ENCODE results near the gene MEI4. TPM values are rescaled to one million over a fixed set of nuclear protein-coding genes. Genes with fewer than 3 reads are reported as not detected.

The MEI4 gene
- total RNA-seq, 1 experiment from 2014 or later, result not detected

DNA sequence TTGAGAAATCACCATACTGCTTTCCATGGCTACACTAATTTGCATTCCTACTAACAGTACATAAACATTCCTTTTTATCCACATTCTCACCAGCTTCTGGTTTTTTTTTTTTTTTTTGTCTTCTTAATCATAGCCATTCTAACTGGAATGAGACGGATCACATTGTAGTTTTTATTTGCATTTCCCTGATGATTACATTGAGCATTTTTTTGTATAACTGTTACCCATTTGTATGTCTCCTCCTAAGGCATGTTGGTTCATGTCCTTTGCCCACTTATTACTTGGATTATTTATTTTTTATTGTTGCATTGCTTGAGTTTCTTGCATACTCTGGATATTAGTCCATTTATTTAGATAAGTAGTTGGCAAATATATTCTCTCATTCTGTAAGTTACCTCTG is 258.0 kb downstream of the MEI4 start:
- H3K9me2 ChIP-seq (ENCODE audit: insufficient read depth), result no peaks in the 10 kb centered on the region
- no peak for DNase-seq (ENCODE audit: low read depth, low spot score)
- no peak overlapping the region for H3K27ac ChIP-seq (ENCODE audit: low read depth, low read length)
- H3K36me3 ChIP-seq (ENCODE audit: control insufficient read depth in 1 of 2, insufficient read depth in 2 of 2, low read length in 2 of 2), result no peaks in the 10 kb centered on the region
- no peaks in the 10 kb centered on the region for H3K79me2 ChIP-seq (ENCODE audit: insufficient read depth, low read length)
- no peak overlapping the region for H3K4me2 ChIP-seq (ENCODE audit: low read length)
- no peaks in the 10 kb centered on the region for H3K9me3 ChIP-seq (ENCODE audit: control insufficient read depth in 1 of 2, insufficient read depth in 1 of 2, low read depth in 1 of 2, low read length in 2 of 2)
- ATAC-seq, result no peak
- no peak overlapping the region for H2AFZ ChIP-seq (ENCODE audit: low read depth, low read length, poor library complexity, severe bottlenecking)
- CTCF ChIA-PET, result no interaction called here
- intact Hi-C loops (cut with micrococcal nuclease), result no loop called here
- POLR2A ChIA-PET, result no interaction called here
- TF ChIP-seq ELF1 (IDR thresholded peaks at IDR 0.05; ENCODE audit: borderline replicate concordance, low read depth) (no peak), FOSL1 (IDR thresholded peaks at IDR 0.05; ENCODE audit: low read depth) (no peak), ZFX (IDR thresholded peaks at IDR 0.05) (no peak), SRF (IDR thresholded peaks at IDR 0.05; ENCODE audit: low read depth) (no peak), JUND (IDR thresholded peaks at IDR 0.05) (no peak), SIN3A (IDR thresholded peaks at IDR 0.05; ENCODE audit: low read depth) (no peak), EZH2 (IDR thresholded peaks at IDR 0.05) (no peak), CEBPB (IDR thresholded peaks at IDR 0.05; ENCODE audit: low read depth) (no peak), RAD21 (IDR thresholded peaks at IDR 0.05; ENCODE audit: low read depth) (no peak), SP1 (IDR thresholded peaks at IDR 0.05; ENCODE audit: low read depth) (no peak), YY1 (IDR thresholded peaks at IDR 0.05; ENCODE audit: extremely low read depth, insufficient replicate concordance, low read depth, low read length) (no peak), ZNF274 (IDR thresholded peaks at IDR 0.05; ENCODE audit: low read depth, low read length) (no peak), EZH2phosphoT487 (IDR thresholded peaks at IDR 0.05; ENCODE audit: borderline replicate concordance) (no peak), TCF7L2 (IDR thresholded peaks at IDR 0.05; ENCODE audit: borderline replicate concordance, extremely low read depth, insufficient read depth, insufficient read length) (no peak)
- TF ChIP-seq, protein P1, sequence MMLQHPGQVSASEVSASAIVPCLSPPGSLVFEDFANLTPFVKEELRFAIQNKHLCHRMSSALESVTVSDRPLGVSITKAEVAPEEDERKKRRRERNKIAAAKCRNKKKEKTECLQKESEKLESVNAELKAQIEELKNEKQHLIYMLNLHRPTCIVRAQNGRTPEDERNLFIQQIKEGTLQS (IDR thresholded peaks at IDR 0.05), result no peak
- TF ChIP-seq, protein P2, sequence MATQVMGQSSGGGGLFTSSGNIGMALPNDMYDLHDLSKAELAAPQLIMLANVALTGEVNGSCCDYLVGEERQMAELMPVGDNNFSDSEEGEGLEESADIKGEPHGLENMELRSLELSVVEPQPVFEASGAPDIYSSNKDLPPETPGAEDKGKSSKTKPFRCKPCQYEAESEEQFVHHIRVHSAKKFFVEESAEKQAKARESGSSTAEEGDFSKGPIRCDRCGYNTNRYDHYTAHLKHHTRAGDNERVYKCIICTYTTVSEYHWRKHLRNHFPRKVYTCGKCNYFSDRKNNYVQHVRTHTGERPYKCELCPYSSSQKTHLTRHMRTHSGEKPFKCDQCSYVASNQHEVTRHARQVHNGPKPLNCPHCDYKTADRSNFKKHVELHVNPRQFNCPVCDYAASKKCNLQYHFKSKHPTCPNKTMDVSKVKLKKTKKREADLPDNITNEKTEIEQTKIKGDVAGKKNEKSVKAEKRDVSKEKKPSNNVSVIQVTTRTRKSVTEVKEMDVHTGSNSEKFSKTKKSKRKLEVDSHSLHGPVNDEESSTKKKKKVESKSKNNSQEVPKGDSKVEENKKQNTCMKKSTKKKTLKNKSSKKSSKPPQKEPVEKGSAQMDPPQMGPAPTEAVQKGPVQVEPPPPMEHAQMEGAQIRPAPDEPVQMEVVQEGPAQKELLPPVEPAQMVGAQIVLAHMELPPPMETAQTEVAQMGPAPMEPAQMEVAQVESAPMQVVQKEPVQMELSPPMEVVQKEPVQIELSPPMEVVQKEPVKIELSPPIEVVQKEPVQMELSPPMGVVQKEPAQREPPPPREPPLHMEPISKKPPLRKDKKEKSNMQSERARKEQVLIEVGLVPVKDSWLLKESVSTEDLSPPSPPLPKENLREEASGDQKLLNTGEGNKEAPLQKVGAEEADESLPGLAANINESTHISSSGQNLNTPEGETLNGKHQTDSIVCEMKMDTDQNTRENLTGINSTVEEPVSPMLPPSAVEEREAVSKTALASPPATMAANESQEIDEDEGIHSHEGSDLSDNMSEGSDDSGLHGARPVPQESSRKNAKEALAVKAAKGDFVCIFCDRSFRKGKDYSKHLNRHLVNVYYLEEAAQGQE (IDR thresholded peaks at IDR 0.05; ENCODE audit: low read depth), result no peak
- TF ChIP-seq, protein P3, sequence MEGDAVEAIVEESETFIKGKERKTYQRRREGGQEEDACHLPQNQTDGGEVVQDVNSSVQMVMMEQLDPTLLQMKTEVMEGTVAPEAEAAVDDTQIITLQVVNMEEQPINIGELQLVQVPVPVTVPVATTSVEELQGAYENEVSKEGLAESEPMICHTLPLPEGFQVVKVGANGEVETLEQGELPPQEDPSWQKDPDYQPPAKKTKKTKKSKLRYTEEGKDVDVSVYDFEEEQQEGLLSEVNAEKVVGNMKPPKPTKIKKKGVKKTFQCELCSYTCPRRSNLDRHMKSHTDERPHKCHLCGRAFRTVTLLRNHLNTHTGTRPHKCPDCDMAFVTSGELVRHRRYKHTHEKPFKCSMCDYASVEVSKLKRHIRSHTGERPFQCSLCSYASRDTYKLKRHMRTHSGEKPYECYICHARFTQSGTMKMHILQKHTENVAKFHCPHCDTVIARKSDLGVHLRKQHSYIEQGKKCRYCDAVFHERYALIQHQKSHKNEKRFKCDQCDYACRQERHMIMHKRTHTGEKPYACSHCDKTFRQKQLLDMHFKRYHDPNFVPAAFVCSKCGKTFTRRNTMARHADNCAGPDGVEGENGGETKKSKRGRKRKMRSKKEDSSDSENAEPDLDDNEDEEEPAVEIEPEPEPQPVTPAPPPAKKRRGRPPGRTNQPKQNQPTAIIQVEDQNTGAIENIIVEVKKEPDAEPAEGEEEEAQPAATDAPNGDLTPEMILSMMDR (IDR thresholded peaks at IDR 0.05 in 2 of 3, conservative IDR thresholded peaks at IDR 0.05 in 1 of 3; ENCODE audit: borderline replicate concordance in 1 of 3, insufficient read depth in 1 of 3, low read depth in 2 of 3, low read length in 2 of 3), result no peak
- TF ChIP-seq, protein P4, sequence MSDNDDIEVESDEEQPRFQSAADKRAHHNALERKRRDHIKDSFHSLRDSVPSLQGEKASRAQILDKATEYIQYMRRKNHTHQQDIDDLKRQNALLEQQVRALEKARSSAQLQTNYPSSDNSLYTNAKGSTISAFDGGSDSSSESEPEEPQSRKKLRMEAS (IDR thresholded peaks at IDR 0.05), result no peak
- TF ChIP-seq, protein P5, sequence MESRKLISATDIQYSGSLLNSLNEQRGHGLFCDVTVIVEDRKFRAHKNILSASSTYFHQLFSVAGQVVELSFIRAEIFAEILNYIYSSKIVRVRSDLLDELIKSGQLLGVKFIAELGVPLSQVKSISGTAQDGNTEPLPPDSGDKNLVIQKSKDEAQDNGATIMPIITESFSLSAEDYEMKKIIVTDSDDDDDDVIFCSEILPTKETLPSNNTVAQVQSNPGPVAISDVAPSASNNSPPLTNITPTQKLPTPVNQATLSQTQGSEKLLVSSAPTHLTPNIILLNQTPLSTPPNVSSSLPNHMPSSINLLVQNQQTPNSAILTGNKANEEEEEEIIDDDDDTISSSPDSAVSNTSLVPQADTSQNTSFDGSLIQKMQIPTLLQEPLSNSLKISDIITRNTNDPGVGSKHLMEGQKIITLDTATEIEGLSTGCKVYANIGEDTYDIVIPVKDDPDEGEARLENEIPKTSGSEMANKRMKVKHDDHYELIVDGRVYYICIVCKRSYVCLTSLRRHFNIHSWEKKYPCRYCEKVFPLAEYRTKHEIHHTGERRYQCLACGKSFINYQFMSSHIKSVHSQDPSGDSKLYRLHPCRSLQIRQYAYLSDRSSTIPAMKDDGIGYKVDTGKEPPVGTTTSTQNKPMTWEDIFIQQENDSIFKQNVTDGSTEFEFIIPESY (IDR thresholded peaks at IDR 0.05; ENCODE audit: extremely low read depth, insufficient replicate concordance, low read length), result no peak
- BruUV-seq (replicated peaks), result no TSS peak
- H3K4me3 ChIP-seq (replicated peaks in 1 of 2; ENCODE audit: low read depth in 1 of 2, low read length in 2 of 2), result no peak overlapping the region
- no peaks in the 10 kb centered on the region; the same call in 1 of the 2 replicates for H4K20me1 ChIP-seq (ENCODE audit: insufficient read depth)
- no peaks in the 10 kb centered on the region for H3K4me1 ChIP-seq (ENCODE audit: control insufficient read depth in 1 of 2, insufficient read depth in 2 of 2, low read length in 2 of 2)
- H3K27me3 ChIP-seq (ENCODE audit: insufficient read depth, low read length), result no peaks in the 10 kb centered on the region
- RAD21 ChIA-PET (ENCODE audit: low non-redundant PET in 1 of 2, low total read pairs in 2 of 2, uncharacterized antibody in 2 of 2, unreplicated experiment in 2 of 2), result no interaction called here
- no peak overlapping the region for H3K9ac ChIP-seq (ENCODE audit: low read length)

All from HCT116 (cell line).